ENCODE results near the gene FAM163A. TPM values are rescaled to one million over a fixed set of nuclear protein-coding genes. Genes with fewer than 3 reads are reported as not detected.

FAM163A gene
- total RNA-seq, 1 experiment from 2014 or later = not detected

GRCh38 chr1:179816196-179816960, 73.3 kb downstream of the FAM163A start:
- H3K79me2 ChIP-seq (ENCODE audit: low read length) = no peaks in the 10 kb centered on the region

GRCh38 chr1:179817056-179817455, 74.0 kb downstream of the FAM163A start:
- Histone ChIP-seq H3K9me2 (replicated peaks; ENCODE audit: insufficient read depth, low read length) (no peaks in the 10 kb centered on the region), H4K20me1 (ENCODE audit: insufficient read depth, low read depth, low read length) (no peaks in the 10 kb centered on the region), H3K27ac (ENCODE audit: low read length) (no peak overlapping the region), H3K4me1 (ENCODE audit: low read length) (peaks cover 12% of the 10 kb centered on the region), H3K4me3 (ENCODE audit: low read length) (no peak overlapping the region), H3K36me3 (ENCODE audit: insufficient read depth, low read length) (no peaks in the 10 kb centered on the region), H3K9ac (ENCODE audit: low read length) (no peak overlapping the region), H3K4me2 (ENCODE audit: low read depth, low read length, poor library complexity, severe bottlenecking) (no peak overlapping the region), H3K79me2 (ENCODE audit: low read length) (no peaks in the 10 kb centered on the region), H2AFZ (ENCODE audit: low read length) (no peak overlapping the region; the same call in 1 of the 2 replicates), H3K27me3 (ENCODE audit: low read length) (no peaks in the 10 kb centered on the region), H3K9me3 (ENCODE audit: low read length) (no peaks in the 10 kb centered on the region)
- no peak for DNase-seq

More at GRCh38 chr1:179816196-179816960, 73.3 kb downstream of the FAM163A start:
- no peaks in the 10 kb centered on the region for H3K9me2 ChIP-seq (replicated peaks; ENCODE audit: insufficient read depth, low read length)
- peaks cover 12% of the 10 kb centered on the region for H3K4me1 ChIP-seq (ENCODE audit: low read length)
- no peaks in the 10 kb centered on the region for H3K36me3 ChIP-seq (ENCODE audit: insufficient read depth, low read length)
- no peak overlapping the region for H2AFZ ChIP-seq (ENCODE audit: low read length)
- no peak overlapping the region for H3K27ac ChIP-seq (ENCODE audit: low read length)
- no peak overlapping the region for H3K4me3 ChIP-seq (ENCODE audit: low read length)
- no peaks in the 10 kb centered on the region for H4K20me1 ChIP-seq (ENCODE audit: insufficient read depth, low read depth, low read length)
- no peaks in the 10 kb centered on the region for H3K9me3 ChIP-seq (ENCODE audit: low read length)
- H3K9ac ChIP-seq (ENCODE audit: low read length) = no peak overlapping the region
- no peaks in the 10 kb centered on the region for H3K27me3 ChIP-seq (ENCODE audit: low read length)
- no peak for DNase-seq
- H3K4me2 ChIP-seq (ENCODE audit: low read depth, low read length, poor library complexity, severe bottlenecking) = no peak overlapping the region

- no peaks in the 10 kb centered on the region for H3K27me3 ChIP-seq (ENCODE audit: low read length)
- peaks cover 12% of the 10 kb centered on the region for H3K4me1 ChIP-seq (ENCODE audit: low read length)
- H3K79me2 ChIP-seq (ENCODE audit: low read length) = no peaks in the 10 kb centered on the region
- H3K9me3 ChIP-seq (ENCODE audit: low read length) = no peaks in the 10 kb centered on the region
- no peaks in the 10 kb centered on the region for H3K36me3 ChIP-seq (ENCODE audit: insufficient read depth, low read length)
- no peak overlapping the region for H3K4me2 ChIP-seq (ENCODE audit: low read depth, low read length, poor library complexity, severe bottlenecking)
- H3K9me2 ChIP-seq (replicated peaks; ENCODE audit: insufficient read depth, low read length) = no peaks in the 10 kb centered on the region
- H2AFZ ChIP-seq (ENCODE audit: low read length) = no peak overlapping the region
- no peak overlapping the region for H3K27ac ChIP-seq (ENCODE audit: low read length)
- H3K4me3 ChIP-seq (ENCODE audit: low read length) = no peak overlapping the region
- H3K9ac ChIP-seq (ENCODE audit: low read length) = no peak overlapping the region
- no peaks in the 10 kb centered on the region for H4K20me1 ChIP-seq (ENCODE audit: insufficient read depth, low read depth, low read length)
- no peak for DNase-seq
Observed at GRCh38 chr1:179817789-179818188, 74.7 kb downstream of the FAM163A start.

GRCh38 chr1:179818260-179818659, 75.2 kb downstream of the FAM163A start:
- Histone ChIP-seq H3K36me3 (ENCODE audit: insufficient read depth, low read length) (no peaks in the 10 kb centered on the region), H2AFZ (ENCODE audit: low read length) (no peak overlapping the region), H3K4me2 (ENCODE audit: low read depth, low read length, poor library complexity, severe bottlenecking) (no peak overlapping the region)

GRCh38 chr1:179818743-179819173, 75.7 kb downstream of the FAM163A start:
- H3K27ac ChIP-seq (ENCODE audit: low read length) = no peak overlapping the region
- no peak overlapping the region for H3K9ac ChIP-seq (ENCODE audit: low read length)
- no peaks in the 10 kb centered on the region for H3K27me3 ChIP-seq (ENCODE audit: low read length)
- no peak overlapping the region for H3K4me3 ChIP-seq (ENCODE audit: low read length)
- H3K79me2 ChIP-seq (ENCODE audit: low read length) = no peaks in the 10 kb centered on the region
- no peaks in the 10 kb centered on the region for H3K9me3 ChIP-seq (ENCODE audit: low read length)
- H3K36me3 ChIP-seq (ENCODE audit: insufficient read depth, low read length) = no peaks in the 10 kb centered on the region
- no peaks in the 10 kb centered on the region for H4K20me1 ChIP-seq (ENCODE audit: insufficient read depth, low read depth, low read length)
- peaks cover 12% of the 10 kb centered on the region for H3K4me1 ChIP-seq (ENCODE audit: low read length)
- DNase-seq = no peak
- H2AFZ ChIP-seq (ENCODE audit: low read length) = no peak overlapping the region
- H3K9me2 ChIP-seq (replicated peaks; ENCODE audit: insufficient read depth, low read length) = no peaks in the 10 kb centered on the region
- no peak overlapping the region for H3K4me2 ChIP-seq (ENCODE audit: low read depth, low read length, poor library complexity, severe bottlenecking)

More at GRCh38 chr1:179818260-179818659, 75.2 kb downstream of the FAM163A start:
- no peak overlapping the region for H3K27ac ChIP-seq (ENCODE audit: low read length)
- H3K9me2 ChIP-seq (replicated peaks; ENCODE audit: insufficient read depth, low read length) = no peaks in the 10 kb centered on the region
- H3K4me3 ChIP-seq (ENCODE audit: low read length) = no peak overlapping the region
- no peak for DNase-seq
- peaks cover 12% of the 10 kb centered on the region for H3K4me1 ChIP-seq (ENCODE audit: low read length)
- H3K27me3 ChIP-seq (ENCODE audit: low read length) = no peaks in the 10 kb centered on the region
- no peaks in the 10 kb centered on the region for H3K79me2 ChIP-seq (ENCODE audit: low read length)
- no peaks in the 10 kb centered on the region for H4K20me1 ChIP-seq (ENCODE audit: insufficient read depth, low read depth, low read length)
- no peak overlapping the region for H3K9ac ChIP-seq (ENCODE audit: low read length)
- no peaks in the 10 kb centered on the region for H3K9me3 ChIP-seq (ENCODE audit: low read length)

GRCh38 chr1:179820226-179820970, 77.3 kb downstream of the FAM163A start:
- no peak for DNase-seq
- Histone ChIP-seq H3K9me3 (ENCODE audit: low read length) (no peaks in the 10 kb centered on the region), H3K4me1 (ENCODE audit: low read length) (peaks cover 3% of the 10 kb centered on the region), H3K4me2 (ENCODE audit: low read depth, low read length, poor library complexity, severe bottlenecking) (no peak overlapping the region), H3K9ac (ENCODE audit: low read length) (no peak overlapping the region), H3K27me3 (ENCODE audit: low read length) (no peaks in the 10 kb centered on the region), H3K36me3 (ENCODE audit: insufficient read depth, low read length) (no peaks in the 10 kb centered on the region), H3K79me2 (ENCODE audit: low read length) (no peaks in the 10 kb centered on the region), H3K27ac (ENCODE audit: low read length) (no peak overlapping the region), H4K20me1 (ENCODE audit: insufficient read depth, low read depth, low read length) (no peaks in the 10 kb centered on the region), H3K9me2 (replicated peaks; ENCODE audit: insufficient read depth, low read length) (no peaks in the 10 kb centered on the region), H3K4me3 (ENCODE audit: low read length) (no peak overlapping the region), H2AFZ (ENCODE audit: low read length) (no peak overlapping the region)

GRCh38 chr1:179821524-179821923, 78.4 kb downstream of the FAM163A start:
- Histone ChIP-seq H4K20me1 (ENCODE audit: insufficient read depth, low read depth, low read length) (no peaks in the 10 kb centered on the region), H3K79me2 (ENCODE audit: low read length) (no peaks in the 10 kb centered on the region), H3K36me3 (ENCODE audit: insufficient read depth, low read length) (no peaks in the 10 kb centered on the region), H3K27ac (ENCODE audit: low read length) (no peak overlapping the region), H2AFZ (ENCODE audit: low read length) (no peak overlapping the region), H3K9me3 (ENCODE audit: low read length) (no peaks in the 10 kb centered on the region), H3K9me2 (replicated peaks; ENCODE audit: insufficient read depth, low read length) (no peaks in the 10 kb centered on the region), H3K4me1 (ENCODE audit: low read length) (no peaks in the 10 kb centered on the region), H3K9ac (ENCODE audit: low read length) (no peak overlapping the region), H3K27me3 (ENCODE audit: low read length) (no peaks in the 10 kb centered on the region), H3K4me3 (ENCODE audit: low read length) (no peak overlapping the region), H3K4me2 (ENCODE audit: low read depth, low read length, poor library complexity, severe bottlenecking) (no peak overlapping the region)
- DNase-seq = no peak

- no peak overlapping the region for H3K27ac ChIP-seq (ENCODE audit: low read length)
- H4K20me1 ChIP-seq (ENCODE audit: insufficient read depth, low read depth, low read length) = no peaks in the 10 kb centered on the region
- no peaks in the 10 kb centered on the region for H3K9me3 ChIP-seq (ENCODE audit: low read length)
- no peaks in the 10 kb centered on the region for H3K36me3 ChIP-seq (ENCODE audit: insufficient read depth, low read length)
- DNase-seq = no peak
- no peaks in the 10 kb centered on the region for H3K79me2 ChIP-seq (ENCODE audit: low read length)
- no peaks in the 10 kb centered on the region for H3K9me2 ChIP-seq (replicated peaks; ENCODE audit: insufficient read depth, low read length)
- no peak overlapping the region for H3K4me3 ChIP-seq (ENCODE audit: low read length)
- H3K27me3 ChIP-seq (ENCODE audit: low read length) = no peaks in the 10 kb centered on the region
- no peaks in the 10 kb centered on the region for H3K4me1 ChIP-seq (ENCODE audit: low read length)
- no peak overlapping the region for H3K4me2 ChIP-seq (ENCODE audit: low read depth, low read length, poor library complexity, severe bottlenecking)
- H2AFZ ChIP-seq (ENCODE audit: low read length) = no peak overlapping the region
- H3K9ac ChIP-seq (ENCODE audit: low read length) = no peak overlapping the region
Observed at GRCh38 chr1:179822065-179822464, 79.0 kb downstream of the FAM163A start.
